Endothelial cell of umbilical vein (primary cell): ENCODE data around the gene NDUFAF8. TPM values are rescaled to one million over a fixed set of nuclear protein-coding genes. Genes with fewer than 3 reads are reported as not detected.

ENCODE experiments used
- BruUV-seq: library from RNA; stranded (reverse); fragments of 400-500 nt; replicated peaks from 2 replicates; lab custom pipeline; 2021; lab: Mats Ljungman, UMichigan
- CTCF ChIA-PET: fragments of 300-600, 350-600 bp; sonication (Branson Sonifier 250); formaldehyde crosslinking; loops from one replicate; lab custom pipeline; 2021; ENCODE audit warnings: antibody characterized with exemption, inconsistent platforms; lab: Charles Lee
- POLR2A ChIA-PET: fragments of 300-600, 350-600 bp; sonication (Branson Sonifier 250); formaldehyde crosslinking; loops from one replicate; lab custom pipeline; 2021; ENCODE audit warnings: antibody characterized with exemption, inconsistent platforms; lab: Charles Lee
- DNase-seq: peaks from one replicate; pipeline ENCODE4 v3.0.0-alpha.2; 2011; ENCODE audit warnings: low read depth, low spot score
- FAIRE-seq: peaks from 2 replicates; lab custom pipeline; 2011; peaks lifted over from hg19 to GRCh38; lab: Jason Lieb, UNC
- H2AFZ ChIP-seq: 2 replicates; pipeline ENCODE4 v1.6.0; 2012; ENCODE audit warnings: low read depth, low read length, control low read depth, inconsistent platforms
- H3K27ac ChIP-seq: 2 replicates; pipeline ENCODE4 v1.5.1; 2011; ENCODE audit warnings: low read depth, mild to moderate bottlenecking, control low read depth, low read length, moderate library complexity; ENCODE audit not compliant: insufficient read depth
- H3K27me3 ChIP-seq, 2 experiments: 2 replicates each; pipeline versions ENCODE4 v1.6.0 to v1.6.1; 2011; ENCODE audit warnings: low read length in 2 of 2, mixed read lengths in 1 of 2; ENCODE audit not compliant: control insufficient read depth in 2 of 2, insufficient read depth in 2 of 2
- H3K36me3 ChIP-seq, 2 experiments: 2 replicates in 1 of 2; 3 replicates in 1 of 2; pipeline ENCODE4 v1.5.1; 2011; ENCODE audit warnings: low read length in 2 of 2, mild to moderate bottlenecking in 1 of 2, moderate library complexity in 1 of 2; ENCODE audit not compliant: control insufficient read depth in 2 of 2, insufficient read depth in 2 of 2; ENCODE audit errors: extremely low read depth in 1 of 2
- H3K4me1 ChIP-seq: 3 replicates; pipeline ENCODE4 v1.5.1; 2011; ENCODE audit warnings: mild to moderate bottlenecking, low read length; ENCODE audit not compliant: control insufficient read depth, insufficient read depth; ENCODE audit errors: extremely low read depth
- H3K4me2 ChIP-seq: 2 replicates; pipeline ENCODE4 v1.6.1; 2011; ENCODE audit warnings: low read length, control low read depth, mixed read lengths; ENCODE audit not compliant: insufficient read depth
- H3K4me3 ChIP-seq, 3 experiments: fragments of 200-600 bp in 1 of 3; sonication (generic), shearing (Covaris generic) in 1 of 3; replicated peaks in 1 of 3; 2 replicates each; pipeline ENCODE4 v1.5.1; 2011 to 2016; ENCODE audit warnings: control low read depth in 3 of 3, low read length in 3 of 3, mild to moderate bottlenecking in 2 of 3, inconsistent platforms in 1 of 3, low read depth in 1 of 3, moderate library complexity in 1 of 3; ENCODE audit not compliant: insufficient read depth in 1 of 3
- H3K79me2 ChIP-seq: 2 replicates; pipeline ENCODE4 v1.6.0; 2012; ENCODE audit warnings: low read length, inconsistent platforms; ENCODE audit not compliant: control insufficient read depth, insufficient read depth
- H3K9ac ChIP-seq: replicated peaks from 2 replicates; pipeline ENCODE3; 2011; ENCODE audit warnings: low read length, control low read depth; ENCODE audit not compliant: insufficient read depth; ENCODE audit errors: extremely low read depth
- H3K9me1 ChIP-seq: replicated peaks from 3 replicates; pipeline ENCODE4 v1.6.0; 2011; ENCODE audit warnings: mild to moderate bottlenecking, low read length; ENCODE audit not compliant: control insufficient read depth, insufficient read depth; ENCODE audit errors: extremely low read depth
- H3K9me3 ChIP-seq: replicated peaks from 2 replicates; pipeline ENCODE4 v1.5.1; 2012; ENCODE audit warnings: low read length, inconsistent platforms; ENCODE audit not compliant: control insufficient read depth, insufficient read depth
- H4K20me1 ChIP-seq: replicated peaks from 2 replicates; pipeline ENCODE3; 2011; ENCODE audit warnings: mild to moderate bottlenecking, low read length; ENCODE audit not compliant: control insufficient read depth, insufficient read depth; ENCODE audit errors: extremely low read depth
- CTCF ChIP-seq, 2 donors: IDR thresholded peaks; 1 replicate in 1 of 2; 2 replicates in 1 of 2; pipeline ENCODE4 v1.5.1; 2011; ENCODE audit warnings: low read length in 2 of 2, mild to moderate bottlenecking in 2 of 2, moderate library complexity in 2 of 2, control low read depth in 1 of 2, inconsistent platforms in 1 of 2, low read depth in 1 of 2; ENCODE audit not compliant: insufficient read depth in 1 of 2; ENCODE audit errors: extremely low read depth in 1 of 2
- FOS ChIP-seq: IDR thresholded peaks from 2 replicates; pipeline ENCODE4 v1.6.1; 2011; ENCODE audit warnings: mild to moderate bottlenecking, low read length, moderate library complexity, borderline replicate concordance; ENCODE audit not compliant: insufficient read depth
- GATA2 ChIP-seq: IDR thresholded peaks from 2 replicates; pipeline ENCODE4 v1.7.0; 2011; ENCODE audit warnings: low read depth, mild to moderate bottlenecking, moderate library complexity, mixed read lengths, low read length; ENCODE audit not compliant: insufficient read length, insufficient read depth
- JUN ChIP-seq: IDR thresholded peaks from 2 replicates; pipeline ENCODE4 v1.6.1; 2011; ENCODE audit warnings: borderline replicate concordance, low read depth; ENCODE audit not compliant: insufficient read length, insufficient read depth
- MAX ChIP-seq: IDR thresholded peaks from 2 replicates; pipeline ENCODE4 v1.6.1; 2011; ENCODE audit not compliant: insufficient read depth, insufficient read length
- POLR2A ChIP-seq: IDR thresholded peaks from 2 replicates; pipeline ENCODE4 v1.6.1; 2012; ENCODE audit warnings: low read depth, mild to moderate bottlenecking, control low read depth, low read length
- POLR2AphosphoS5 ChIP-seq: IDR thresholded peaks from 2 replicates; pipeline ENCODE4 v1.6.1; 2012; ENCODE audit warnings: low read depth, mild to moderate bottlenecking, control low read depth, low read length, moderate library complexity; ENCODE audit not compliant: insufficient read depth
- dilution Hi-C: fragments of 300-500 bp; cut with MboI; formaldehyde crosslinking; loops from one replicate; pipeline ENCODE4 v1.15.0; 2019; ENCODE audit warnings: low sequenced_read_pairs; ENCODE audit not compliant: extremely low pct_ligation_motif_present
- intact Hi-C: fragments of 100-400 bp; cut with micrococcal nuclease; formaldehyde crosslinking; loops from one replicate; pipeline ENCODE4 v1.10.0; 2022
- polyA plus RNA-seq, 4 experiments: library from polyadenylated mRNA; depleted of rRNA in 3 of 4; stranded (reverse) in 3 of 4; unstranded in 1 of 4; fragments of >200 nt; gene quantifications; 2 replicates each; pipeline versions ENCODE4 v1.2.1 to v1.2.3, GENCODE V29; 2011 to 2012; ENCODE audit warnings: missing spikeins in 1 of 4
- total RNA-seq: library from RNA; stranded (reverse); gene quantifications from 2 replicates; pipeline ENCODE4 v1.2.3, GENCODE V29; 2021

NDUFAF8 gene
- total and polyA plus RNA-seq, 2 donors (not counting 3 experiments of a cell fraction or from before 2014, with no cell fraction given): 61.5 to 83.9 TPM

GRCh38 chr17:81210466-81210865, 28.7 kb upstream of the NDUFAF8 start:
- ChIA-PET POLR2A (no interaction called here), CTCF (interaction anchor here (1.0 kb wide), 2 partner anchors 10 to 68 kb away, joined by 4 to 5 read pairs; no protein-coding TSS in a partner anchor)
- no peaks in the 10 kb centered on the region for H3K9me1 ChIP-seq
- peak overlapping the region; percentile 21 for H3K4me2 ChIP-seq
- H3K27me3 ChIP-seq: no peaks in the 10 kb centered on the region
- H4K20me1 ChIP-seq: no peaks in the 10 kb centered on the region
- H3K4me3 ChIP-seq: no peak overlapping the region
- H3K36me3 ChIP-seq: peaks cover 0 to 4% of the 10 kb centered on the region in 2 experiments
- no peaks in the 10 kb centered on the region for H3K9me3 ChIP-seq
- intact Hi-C loops (no loop called here), dilution Hi-C loops (no loop called here)
- no peak overlapping the region for H3K27ac ChIP-seq
- TF ChIP-seq POLR2AphosphoS5: no peak
- TF ChIP-seq CTCF (IDR thresholded peaks at IDR 0.05; ENCODE audit: extremely low read depth in 1 of 2, insufficient read depth in 1 of 2, low read depth in 1 of 2, low read length in 2 of 2): no peak
- TF ChIP-seq MAX: no peak
- no peak for TF ChIP-seq FOS
- TF ChIP-seq POLR2A: no peak
- no peak for TF ChIP-seq JUN
- no peak for TF ChIP-seq GATA2
- DNase-seq: peak; percentile 55
- no peak overlapping the region for H3K9ac ChIP-seq
- peak; percentile 68 for FAIRE-seq
- BruUV-seq: no TSS peak
- H3K4me1 ChIP-seq: peaks cover 6% of the 10 kb centered on the region
- no peak overlapping the region for H2AFZ ChIP-seq
- no peaks in the 10 kb centered on the region for H3K79me2 ChIP-seq
